EL (cell line): Measurements from ENCODE around the gene RDM1.

Experiments
- DNase-seq: peaks from one replicate; pipeline ENCODE4 v3.0.0-alpha.2; 2016

The RDM1 gene

DNA sequence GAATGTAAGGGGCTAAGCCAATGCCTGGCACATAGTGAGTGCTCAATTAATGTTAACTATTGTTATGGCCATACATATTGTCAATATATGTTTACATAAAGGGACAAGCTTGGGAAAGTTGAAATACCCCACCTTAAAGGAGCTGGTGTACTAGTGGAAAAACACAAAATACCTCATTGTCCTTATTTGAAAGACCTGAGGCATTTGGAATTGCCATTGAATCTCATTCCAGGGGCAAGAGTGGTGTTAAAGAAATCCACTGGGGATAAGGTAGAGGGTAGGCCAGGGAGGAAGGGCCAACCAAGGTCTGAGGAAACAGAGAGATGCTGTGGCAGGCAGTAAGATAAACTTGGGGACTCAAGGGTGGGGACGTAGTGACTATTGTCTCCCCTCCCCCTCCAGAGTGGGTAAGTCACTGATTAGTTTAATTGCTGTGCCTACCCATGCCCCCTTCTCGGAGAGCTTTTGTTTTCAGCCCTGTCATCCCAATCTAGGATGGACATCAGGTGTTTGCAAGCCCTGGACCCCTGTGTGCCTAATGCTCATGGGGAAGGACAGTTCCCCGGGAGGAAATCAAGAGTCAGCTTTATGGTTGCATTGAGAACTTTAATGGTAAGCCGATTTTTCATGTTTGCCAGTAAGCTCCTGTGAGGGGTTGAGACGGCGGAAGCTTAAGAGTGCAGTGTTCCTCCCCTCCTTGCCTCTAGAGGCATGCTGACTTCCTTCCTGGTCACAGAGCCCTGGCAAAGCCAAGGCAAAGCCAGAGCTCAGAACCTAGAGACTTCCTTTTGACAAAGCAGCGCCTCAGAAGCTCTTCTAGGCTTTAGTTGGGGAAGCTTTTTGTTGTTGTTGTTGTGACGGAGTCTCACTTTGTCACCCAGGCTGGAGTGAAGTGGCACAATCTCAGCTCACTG lies 59.4 kb downstream of the RDM1 start:
- no peak for DNase-seq

DNA sequence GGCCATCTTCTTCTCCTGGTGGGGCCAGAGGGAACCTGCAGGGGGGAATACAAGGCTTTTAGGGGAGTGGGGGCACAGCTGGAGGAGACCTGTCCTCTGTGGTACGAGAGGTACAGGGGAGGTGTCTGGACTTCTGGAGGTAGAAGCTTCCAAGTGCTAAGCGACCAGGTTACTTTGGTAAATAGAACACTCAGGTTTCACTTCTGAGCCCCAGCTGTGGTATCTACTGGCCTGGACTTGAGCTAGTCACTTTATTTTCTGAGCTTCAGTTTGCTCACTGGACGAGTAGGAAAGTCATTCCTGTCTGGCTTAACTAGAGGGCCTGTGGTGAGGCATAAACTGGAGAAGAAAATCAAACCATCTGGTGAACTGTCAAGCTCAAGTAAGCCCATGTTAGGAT lies 61.8 kb downstream of the RDM1 start, which contains the start of gene HEATR9:
Gene HEATR9 (minus strand): TSS at position 155 of the 400 bp plus-strand sequence. CDS start 149 bp downstream, at position 6.
- no peak for DNase-seq
